Measurements from ENCODE around the gene PF4V1. TPM values are rescaled to one million over a fixed set of nuclear protein-coding genes. Genes with fewer than 3 reads are reported as not detected.

Gene PF4V1
- not detected for total RNA-seq

- Histone ChIP-seq H3K36me3 (no peaks in the 10 kb centered on the region), H3K4me1 (no peaks in the 10 kb centered on the region), H3K9me3 (no peaks in the 10 kb centered on the region), H3K27me3 (no peaks in the 10 kb centered on the region), H3K27ac (no peak within 1 kb of the TSS), H3K4me3 (peak within 1 kb of the TSS in 2 of 3 donors; percentile 38 to 58)
- intact Hi-C loops (cut with DNase I; ENCODE audit: low total_unique reads) = no loop called here
- no peak for DNase-seq (ENCODE audit: low spot score in 2 of 2)
- TF ChIP-seq POLR2A (IDR thresholded peaks at IDR 0.05) (no peak), CTCF (IDR thresholded peaks at IDR 0.05) (peak in 1 of 3 donors; percentile 11), POLR2AphosphoS5 (IDR thresholded peaks at IDR 0.05) (no peak)
Measured at GRCh38 chr4:73853246-73853704, at the start of gene PF4V1. Gene PF4V1 (plus strand): TSS chr4:73853296. CDS start chr4:73853363, 67 bp downstream.

- no peaks in the 10 kb centered on the region for H3K36me3 ChIP-seq
- no peak overlapping the region for H3K27ac ChIP-seq
- no peaks in the 10 kb centered on the region for H3K4me1 ChIP-seq
- no peak for TF ChIP-seq POLR2AphosphoS5 (IDR thresholded peaks at IDR 0.05)
- no peak for TF ChIP-seq POLR2A (IDR thresholded peaks at IDR 0.05)
- no peak for TF ChIP-seq CTCF (IDR thresholded peaks at IDR 0.05)
- no peaks in the 10 kb centered on the region for H3K27me3 ChIP-seq
- H3K9me3 ChIP-seq = no peaks in the 10 kb centered on the region
- no peak for DNase-seq (ENCODE audit: low spot score in 2 of 2)
- intact Hi-C loops (cut with DNase I; ENCODE audit: low total_unique reads) = no loop called here
- H3K4me3 ChIP-seq = no peak overlapping the region
Measured at GRCh38 chr4:73810191-73810590, 42.9 kb upstream of the PF4V1 start.

GRCh38 chr4:73811841-73812240 is 41.3 kb upstream of the PF4V1 start:
- no peaks in the 10 kb centered on the region for H3K27me3 ChIP-seq
- DNase-seq (ENCODE audit: low spot score in 2 of 2) = no peak
- intact Hi-C loops (cut with DNase I; ENCODE audit: low total_unique reads) = no loop called here
- H3K36me3 ChIP-seq = no peaks in the 10 kb centered on the region
- no peaks in the 10 kb centered on the region for H3K4me1 ChIP-seq
- TF ChIP-seq CTCF (IDR thresholded peaks at IDR 0.05) (no peak), POLR2A (IDR thresholded peaks at IDR 0.05) (no peak), POLR2AphosphoS5 (IDR thresholded peaks at IDR 0.05) (no peak)
- no peaks in the 10 kb centered on the region for H3K9me3 ChIP-seq
- H3K4me3 ChIP-seq = no peak overlapping the region
- H3K27ac ChIP-seq = no peak overlapping the region

- H3K4me3 ChIP-seq = no peak overlapping the region
- no peaks in the 10 kb centered on the region for H3K9me3 ChIP-seq
- no peaks in the 10 kb centered on the region for H3K27me3 ChIP-seq
- TF ChIP-seq POLR2A (IDR thresholded peaks at IDR 0.05) (no peak), POLR2AphosphoS5 (IDR thresholded peaks at IDR 0.05) (no peak), CTCF (IDR thresholded peaks at IDR 0.05) (no peak)
- H3K36me3 ChIP-seq = no peaks in the 10 kb centered on the region
- no peak overlapping the region for H3K27ac ChIP-seq
- H3K4me1 ChIP-seq = no peaks in the 10 kb centered on the region
- DNase-seq (ENCODE audit: low spot score in 2 of 2) = no peak
- intact Hi-C loops (cut with DNase I; ENCODE audit: low total_unique reads) = no loop called here
Measured at GRCh38 chr4:73814679-73815078, 38.4 kb upstream of the PF4V1 start.

GRCh38 chr4:73815145-73815544 is 38.0 kb upstream of the PF4V1 start:
- Histone ChIP-seq H3K4me1 (no peaks in the 10 kb centered on the region), H3K36me3 (no peaks in the 10 kb centered on the region), H3K9me3 (no peaks in the 10 kb centered on the region), H3K4me3 (no peak overlapping the region), H3K27me3 (no peaks in the 10 kb centered on the region), H3K27ac (no peak overlapping the region)
- DNase-seq (ENCODE audit: low spot score in 2 of 2) = no peak
- intact Hi-C loops (cut with DNase I; ENCODE audit: low total_unique reads) = no loop called here
- TF ChIP-seq POLR2A (IDR thresholded peaks at IDR 0.05) (no peak), CTCF (IDR thresholded peaks at IDR 0.05) (no peak), POLR2AphosphoS5 (IDR thresholded peaks at IDR 0.05) (no peak)

All from breast epithelium (tissue), 4 donors.